SH-SY5Y (cell line): ENCODE measurements around the gene LRRFIP2.

Experiments
- GATA2 ChIP-seq: IDR thresholded peaks from 2 replicates; pipeline ENCODE4 v1.6.1; 2011; ENCODE audit warnings: mild to moderate bottlenecking, low read depth, low read length
- GATA3 ChIP-seq: IDR thresholded peaks from 2 replicates; pipeline ENCODE4 v1.6.1; 2011; ENCODE audit warnings: low read depth, mild to moderate bottlenecking, low read length, moderate library complexity

The LRRFIP2 gene

DNA sequence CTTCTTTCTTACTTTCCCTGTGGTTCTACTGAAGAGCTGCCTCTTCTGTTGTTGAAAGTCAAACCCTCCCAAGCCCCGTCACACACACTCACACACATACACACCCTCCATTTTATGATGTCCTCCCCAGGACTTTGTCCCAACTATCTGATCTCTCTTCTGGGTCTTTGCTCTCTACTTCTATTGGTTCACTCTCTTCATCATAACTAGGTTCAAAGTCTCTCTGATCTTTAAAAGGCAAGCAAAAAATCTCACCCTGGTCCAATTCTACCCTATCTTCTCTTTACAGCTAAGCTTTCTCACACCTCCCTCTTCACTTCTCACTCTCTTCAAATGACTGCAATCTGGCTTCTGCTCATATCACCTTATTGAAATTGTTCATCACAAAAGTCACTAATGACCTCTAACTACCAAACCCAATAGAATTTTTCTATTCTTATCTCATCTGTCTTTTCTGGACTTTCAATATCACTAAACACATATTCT, 34.8 kb downstream of the LRRFIP2 start:
- TF ChIP-seq GATA3 (no peak), GATA2 (no peak)

DNA sequence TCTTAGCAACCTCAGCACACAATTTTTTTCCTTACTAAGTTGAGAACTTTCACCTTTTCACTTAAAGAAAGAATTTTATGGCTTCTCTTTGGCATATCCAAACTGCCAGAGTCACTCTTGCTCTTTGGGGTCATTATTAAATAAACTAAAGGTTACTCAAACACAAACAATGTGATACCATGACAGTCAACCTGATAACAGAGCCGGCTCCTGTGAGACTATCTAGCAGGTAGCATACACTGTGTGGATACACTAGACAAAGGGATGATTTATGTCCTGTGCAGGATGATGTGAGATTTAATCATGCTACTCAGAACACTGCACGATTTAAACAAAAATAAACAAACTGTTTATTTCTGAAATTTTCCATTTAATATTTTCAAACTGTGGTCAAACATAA, 35.6 kb downstream of the LRRFIP2 start:
- TF ChIP-seq GATA2 (no peak), GATA3 (no peak)

DNA sequence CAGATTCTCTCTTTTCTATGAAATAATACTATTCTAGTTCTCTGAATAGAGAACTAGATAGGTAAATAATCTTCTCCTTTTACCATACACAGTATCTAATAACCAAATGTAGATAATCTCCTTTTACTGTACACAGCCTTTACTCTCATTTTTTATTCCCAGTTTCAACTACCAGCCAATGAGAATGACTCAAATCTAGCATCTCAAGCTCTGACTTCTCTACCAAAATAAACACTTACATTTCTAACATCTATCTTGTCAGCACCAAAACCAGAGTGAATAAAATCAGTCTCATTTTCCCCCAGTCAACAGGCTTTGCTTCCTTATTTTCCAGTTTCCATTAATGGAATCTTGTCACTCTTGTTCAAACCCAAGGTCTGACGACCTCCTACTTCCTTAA, 36.9 kb downstream of the LRRFIP2 start:
- TF ChIP-seq GATA2, result no peak
- no peak for TF ChIP-seq GATA3

DNA sequence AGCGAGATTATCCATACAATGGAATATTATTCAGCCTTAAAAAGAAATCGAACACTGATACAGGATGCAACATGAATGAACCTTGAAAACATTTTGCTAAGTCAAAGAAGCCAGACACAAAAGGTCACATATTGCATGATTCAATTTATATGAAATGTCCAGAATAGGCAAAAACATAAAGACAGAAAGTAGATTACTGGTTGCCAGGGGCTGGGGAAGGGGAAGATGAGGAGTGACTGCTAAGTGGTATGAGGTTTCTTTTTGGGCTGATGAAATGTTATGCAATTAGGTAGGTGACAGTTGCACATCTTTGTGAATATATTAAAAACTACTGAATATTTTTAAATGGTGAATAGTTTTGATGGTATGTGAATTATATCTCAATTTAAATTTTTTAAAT, 38.3 kb downstream of the LRRFIP2 start:
- TF ChIP-seq GATA3 (no peak), GATA2 (no peak)

DNA sequence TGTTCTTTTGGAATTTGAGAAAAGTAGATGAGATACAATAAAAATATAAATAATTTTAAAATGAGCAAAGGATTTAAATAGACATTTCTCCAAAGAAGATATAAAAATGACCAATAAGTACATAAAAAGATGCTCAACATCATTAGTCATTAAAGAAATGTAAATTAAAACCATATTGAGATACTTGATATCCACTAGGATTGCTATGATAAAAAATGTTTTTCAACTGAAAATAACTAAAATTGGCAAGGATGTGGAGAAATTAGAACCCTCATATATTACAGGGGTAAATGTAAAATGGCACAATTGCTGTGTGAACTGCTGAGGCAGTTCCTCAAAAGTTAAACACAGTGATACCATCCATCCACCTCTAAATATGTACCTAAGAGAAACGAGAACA, 38.8 kb downstream of the LRRFIP2 start:
- TF ChIP-seq GATA2 (no peak), GATA3 (no peak)

DNA sequence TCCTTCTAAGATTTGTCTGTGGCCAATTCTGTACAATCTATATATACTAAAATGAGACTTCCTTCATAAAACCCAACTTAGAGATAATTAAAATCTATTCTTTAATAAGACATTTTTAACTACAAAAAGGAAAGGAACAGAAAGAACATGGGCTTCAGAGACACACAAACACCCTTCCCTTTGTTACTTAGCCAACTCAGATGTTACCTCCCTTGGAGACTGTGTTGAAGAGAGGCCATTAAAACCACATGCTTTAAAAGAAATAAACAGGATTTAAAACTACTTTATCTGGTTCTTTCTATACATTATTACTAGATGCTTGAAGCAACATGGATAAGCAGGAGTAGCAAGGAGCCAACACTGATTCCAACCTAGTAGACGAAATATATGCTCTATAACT, 42.0 kb downstream of the LRRFIP2 start:
- no peak for TF ChIP-seq GATA2
- TF ChIP-seq GATA3, result no peak

DNA sequence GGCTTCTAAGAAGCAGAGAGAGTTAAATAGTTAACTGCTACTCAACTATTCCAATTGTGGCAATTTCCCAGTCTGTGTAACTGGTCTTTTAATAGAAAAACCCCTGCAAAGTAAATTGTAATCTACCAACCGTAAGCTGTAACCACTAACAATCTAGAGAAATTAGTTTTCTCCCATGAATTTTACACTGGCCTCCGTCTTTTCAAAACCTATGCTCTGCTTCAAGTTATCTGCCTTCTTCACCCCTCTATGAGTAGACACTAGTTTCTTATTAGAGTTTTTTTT, 42.6 kb downstream of the LRRFIP2 start:
- TF ChIP-seq GATA2 (no peak), GATA3 (no peak)

DNA sequence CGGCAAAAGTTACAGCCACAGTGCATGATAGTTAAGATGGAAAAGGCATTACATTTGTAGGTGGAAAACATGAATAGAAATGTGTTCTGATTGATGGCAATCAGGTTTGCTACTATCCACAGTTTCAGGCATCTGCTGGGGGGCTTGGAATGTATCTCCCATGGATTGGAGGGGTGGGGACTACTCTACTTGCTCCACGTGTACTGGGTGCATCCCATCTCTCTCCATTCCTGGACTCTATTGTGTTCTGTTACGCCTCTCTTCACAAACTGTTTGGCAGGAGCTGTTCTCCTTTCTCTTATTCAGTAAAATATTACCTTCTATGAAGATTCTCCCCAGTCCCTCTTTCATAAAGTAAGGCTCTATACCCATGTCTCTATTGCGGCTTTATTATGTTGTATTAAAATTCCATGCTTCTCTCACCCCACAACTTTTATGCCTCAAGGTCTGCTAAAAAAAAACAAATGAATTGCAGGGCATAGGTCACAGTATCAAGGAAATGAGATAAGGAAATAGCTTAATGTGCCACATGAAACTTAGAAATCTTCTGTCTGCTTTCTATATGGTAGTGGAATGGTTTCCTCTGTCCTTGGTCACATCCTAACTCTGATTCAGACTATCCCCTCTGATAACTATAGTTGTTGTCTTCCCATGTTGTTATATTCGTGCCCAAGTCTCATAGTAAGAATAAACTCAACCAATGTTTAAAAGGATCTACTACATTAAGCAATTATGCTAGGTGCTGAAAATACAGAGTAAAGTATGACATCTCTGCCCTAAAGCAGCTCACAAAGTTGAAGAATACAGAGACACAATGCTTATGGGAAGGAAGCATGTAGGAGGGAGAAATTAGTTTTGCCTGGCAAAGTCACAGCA, 43.2 kb downstream of the LRRFIP2 start:
- TF ChIP-seq GATA2 (no peak), GATA3 (no peak)

DNA sequence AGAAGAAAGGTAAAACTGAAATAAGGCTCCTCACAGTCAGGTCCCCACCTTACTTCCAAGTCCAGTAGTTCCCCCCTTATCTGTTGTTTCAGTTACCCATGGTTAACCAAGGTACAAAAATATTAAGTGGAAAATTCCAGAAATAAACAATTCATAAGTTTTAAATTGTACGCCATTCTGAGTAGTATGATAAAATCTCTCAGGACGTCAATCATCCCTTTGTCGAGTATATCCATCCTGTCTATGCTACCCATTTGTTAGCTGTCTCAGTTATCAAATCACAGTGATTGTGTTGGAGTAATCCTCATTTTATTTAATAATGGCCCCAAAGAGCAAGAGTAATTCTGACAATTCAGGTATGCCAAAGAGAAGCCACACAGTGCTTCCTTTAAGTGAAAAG, 43.9 kb downstream of the LRRFIP2 start:
- no peak for TF ChIP-seq GATA3
- no peak for TF ChIP-seq GATA2

DNA sequence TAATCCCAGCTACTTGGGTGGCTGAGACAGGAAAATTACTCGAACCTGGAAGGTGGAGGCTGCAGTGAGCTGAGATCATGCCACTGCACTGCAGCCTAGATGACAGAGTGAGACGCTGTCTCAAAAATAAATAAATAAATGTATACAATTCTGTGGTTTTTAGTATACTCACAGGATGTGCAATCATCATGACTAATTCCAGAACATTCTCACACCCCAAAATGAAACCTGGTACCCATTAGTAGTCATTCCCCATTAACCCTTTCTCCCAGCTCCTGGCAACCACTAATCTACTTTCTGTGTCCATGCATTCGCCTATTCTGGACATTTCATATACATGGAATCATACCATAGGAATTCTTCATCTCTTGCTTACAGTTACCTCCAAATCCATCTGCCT, 44.5 kb downstream of the LRRFIP2 start:
- TF ChIP-seq GATA2 (no peak), GATA3 (no peak)

DNA sequence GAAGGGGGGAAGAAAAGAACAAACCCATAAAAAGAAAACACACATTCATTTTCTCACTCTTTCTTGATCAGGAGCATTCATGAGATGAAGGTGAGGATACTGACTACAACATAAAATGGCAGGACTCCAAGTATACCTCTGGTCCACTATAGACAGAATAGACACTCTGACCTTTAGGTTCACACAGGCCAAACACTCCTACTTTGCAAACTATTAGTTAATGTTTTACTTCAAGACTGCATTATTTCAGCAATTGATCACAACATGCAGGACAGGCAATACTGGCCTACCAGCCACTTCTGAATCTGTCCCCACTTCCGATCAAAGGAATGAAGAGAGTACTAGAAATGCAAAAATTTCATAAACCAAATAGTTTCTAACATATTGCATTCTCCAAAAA, 47.0 kb downstream of the LRRFIP2 start:
- TF ChIP-seq GATA2, result no peak
- TF ChIP-seq GATA3, result no peak

DNA sequence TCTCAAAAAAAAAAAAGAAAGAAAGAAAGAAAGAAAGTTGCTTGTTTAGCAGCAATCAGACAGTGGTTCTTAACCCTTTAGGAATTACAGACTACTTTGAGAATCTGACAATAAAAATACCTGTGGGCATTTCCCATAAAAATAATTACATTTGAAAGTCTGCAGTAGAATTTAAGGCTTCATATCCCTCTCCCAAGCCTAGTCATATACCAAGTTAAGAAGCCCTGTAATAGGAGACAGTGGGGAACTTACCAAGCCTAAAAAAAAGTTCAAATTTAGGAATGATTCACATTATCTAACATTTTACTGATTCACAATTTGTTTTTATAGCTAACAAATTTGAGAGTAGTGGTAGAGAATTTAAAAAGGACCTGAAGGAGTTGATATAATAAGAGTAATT, 47.5 kb downstream of the LRRFIP2 start:
- TF ChIP-seq GATA2 (no peak), GATA3 (no peak)

DNA sequence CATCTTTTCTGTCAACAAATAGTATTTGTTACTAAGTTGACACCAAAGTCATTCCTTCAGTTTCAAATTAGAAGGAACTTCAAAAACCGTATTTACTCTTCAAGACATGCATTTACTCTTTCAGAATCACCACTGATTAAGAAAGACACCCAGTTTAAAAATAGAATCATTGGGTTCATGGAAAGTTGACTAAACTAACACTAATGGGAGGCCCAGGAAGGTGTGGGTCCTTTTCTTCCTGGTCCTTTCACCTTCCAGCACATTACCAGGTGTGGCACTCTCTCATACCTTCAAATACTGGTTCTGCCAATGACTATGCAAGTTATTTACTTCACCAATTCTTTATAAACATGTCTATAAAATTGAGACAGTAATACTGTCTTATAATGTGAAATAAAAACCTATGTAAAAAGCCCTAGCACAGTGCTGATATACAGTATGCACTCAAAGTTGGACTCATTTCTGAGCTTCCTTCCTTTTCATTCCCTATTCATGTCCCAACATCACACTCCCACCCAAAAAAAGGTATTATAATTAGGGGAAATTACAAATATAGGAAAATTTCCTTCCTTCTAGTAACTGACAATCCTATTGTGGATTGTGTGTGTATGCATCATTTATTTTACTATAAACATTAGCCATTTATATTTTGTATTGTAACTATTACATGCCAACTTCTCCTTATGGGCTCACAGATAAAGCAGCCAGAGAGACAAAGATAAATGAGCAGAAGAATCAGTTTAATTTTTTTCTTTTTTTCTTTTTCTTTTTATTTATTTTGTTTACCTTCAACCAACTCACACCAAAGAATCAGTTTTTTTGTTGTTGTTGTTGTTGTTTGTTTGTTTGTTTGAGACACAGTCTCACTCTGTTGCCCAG, 48.9 kb downstream of the LRRFIP2 start:
- TF ChIP-seq GATA2, result no peak
- TF ChIP-seq GATA3, result no peak

DNA sequence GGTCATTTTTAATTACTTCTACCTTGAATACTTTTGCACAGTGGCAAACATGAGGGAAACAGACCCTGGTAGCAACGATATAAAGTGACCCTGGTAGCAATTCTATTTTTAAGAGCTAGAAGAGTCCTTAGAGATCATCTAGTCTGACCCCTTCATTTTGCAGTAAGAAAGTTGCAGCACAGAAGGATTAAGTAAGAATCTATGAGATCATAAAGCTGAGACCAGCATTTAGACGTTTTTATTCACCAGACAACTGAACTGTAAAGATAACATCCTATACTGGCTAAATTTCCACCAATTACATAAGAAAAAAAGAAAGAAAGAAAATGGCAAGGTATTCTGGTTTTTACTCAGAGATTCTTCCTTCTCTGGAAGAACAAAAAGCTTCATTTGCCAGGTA, 49.9 kb downstream of the LRRFIP2 start:
- no peak for TF ChIP-seq GATA2
- TF ChIP-seq GATA3, result no peak

DNA sequence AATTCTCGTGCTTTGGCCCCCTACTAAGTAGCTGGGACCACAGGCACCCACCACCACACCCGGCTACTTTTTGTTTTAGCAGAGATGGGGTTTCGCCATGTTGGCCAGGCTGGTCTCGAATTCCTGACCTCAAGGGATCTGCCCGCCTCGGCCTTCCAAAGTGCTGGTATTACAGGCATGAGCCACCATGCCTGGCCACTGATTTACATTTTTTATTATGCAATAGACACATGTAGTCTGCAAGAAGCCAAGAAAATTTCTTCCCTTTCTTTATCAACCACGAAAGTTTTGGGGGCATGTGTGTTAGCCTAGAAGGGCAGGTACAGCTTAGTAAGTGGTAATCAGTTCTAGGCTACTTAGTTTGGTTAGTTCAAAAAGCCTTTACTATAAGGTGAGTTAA, 51.1 kb downstream of the LRRFIP2 start:
- no peak for TF ChIP-seq GATA2
- no peak for TF ChIP-seq GATA3
